ENCODE data around the gene CREBBP.

DNA sequence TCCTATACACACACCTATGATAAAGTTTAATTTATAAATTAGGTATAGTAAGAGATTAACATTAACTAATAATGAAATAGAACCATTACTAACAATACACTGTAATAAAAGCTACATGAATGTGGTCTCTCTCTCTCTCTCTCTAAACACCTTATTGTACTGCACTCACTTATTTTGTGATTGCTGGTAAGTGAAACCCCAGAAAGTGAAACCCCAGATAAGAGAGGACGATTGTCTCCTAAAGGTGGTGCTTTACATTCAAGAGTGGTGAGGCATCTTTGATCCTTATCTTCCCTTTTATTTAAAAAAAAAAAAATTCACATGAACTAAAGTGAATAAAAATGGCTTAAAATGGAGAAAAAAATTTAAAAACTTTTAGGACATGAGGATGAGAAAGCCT lies 83.0 kb downstream of the CREBBP start:
- TF ChIP-seq, protein P1, sequence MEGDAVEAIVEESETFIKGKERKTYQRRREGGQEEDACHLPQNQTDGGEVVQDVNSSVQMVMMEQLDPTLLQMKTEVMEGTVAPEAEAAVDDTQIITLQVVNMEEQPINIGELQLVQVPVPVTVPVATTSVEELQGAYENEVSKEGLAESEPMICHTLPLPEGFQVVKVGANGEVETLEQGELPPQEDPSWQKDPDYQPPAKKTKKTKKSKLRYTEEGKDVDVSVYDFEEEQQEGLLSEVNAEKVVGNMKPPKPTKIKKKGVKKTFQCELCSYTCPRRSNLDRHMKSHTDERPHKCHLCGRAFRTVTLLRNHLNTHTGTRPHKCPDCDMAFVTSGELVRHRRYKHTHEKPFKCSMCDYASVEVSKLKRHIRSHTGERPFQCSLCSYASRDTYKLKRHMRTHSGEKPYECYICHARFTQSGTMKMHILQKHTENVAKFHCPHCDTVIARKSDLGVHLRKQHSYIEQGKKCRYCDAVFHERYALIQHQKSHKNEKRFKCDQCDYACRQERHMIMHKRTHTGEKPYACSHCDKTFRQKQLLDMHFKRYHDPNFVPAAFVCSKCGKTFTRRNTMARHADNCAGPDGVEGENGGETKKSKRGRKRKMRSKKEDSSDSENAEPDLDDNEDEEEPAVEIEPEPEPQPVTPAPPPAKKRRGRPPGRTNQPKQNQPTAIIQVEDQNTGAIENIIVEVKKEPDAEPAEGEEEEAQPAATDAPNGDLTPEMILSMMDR (IDR thresholded peaks at IDR 0.05), result no peak
- TF ChIP-seq POLR2A (IDR thresholded peaks at IDR 0.05), result no peak

Data from suprapubic skin (tissue), 3 donors.